Mesothelial cell of epicardium (in vitro differentiated cells): ENCODE results near the gene NCL. TPM values are rescaled to one million over a fixed set of nuclear protein-coding genes. Genes with fewer than 3 reads are reported as not detected.

Source experiments
- DNase-seq, 2 experiments: peaks; one replicate each; pipeline ENCODE4 v3.0.0; 2021; ENCODE audit warnings: low spot score in 2 of 2; ENCODE audit not compliant: unreplicated experiment in 2 of 2
- H3K27ac Mint-ChIP-seq: 2 replicates; pipeline ENCODE4 v1.8.0; 2021; ENCODE audit warnings: mixed read lengths
- H3K27me3 Mint-ChIP-seq: 2 replicates; pipeline ENCODE4 v1.8.0; 2021; ENCODE audit warnings: low read depth, mixed read lengths
- H3K36me3 Mint-ChIP-seq: 2 replicates; pipeline ENCODE4 v1.8.0; 2021; ENCODE audit warnings: mixed read lengths
- H3K4me1 Mint-ChIP-seq: 2 replicates; pipeline ENCODE4 v1.8.0; 2021; ENCODE audit warnings: mixed read lengths
- H3K4me3 Mint-ChIP-seq: 2 replicates; pipeline ENCODE4 v1.8.0; 2021; ENCODE audit warnings: mild to moderate bottlenecking, moderate library complexity, mixed read lengths
- H3K9me3 Mint-ChIP-seq: 2 replicates; pipeline ENCODE4 v1.8.0; 2021; ENCODE audit warnings: mixed read lengths
- CTCF ChIP-seq: fragments of 200-600 bp; sonication (generic); IDR thresholded peaks from one replicate; pipeline ENCODE4 v1.5.0; 2021; ENCODE audit warnings: antibody characterized with exemption; ENCODE audit not compliant: unreplicated experiment
- total RNA-seq: library from RNA; stranded (reverse); gene quantifications from 3 replicates; pipeline ENCODE4 v1.2.1, GENCODE V29; 2021

Gene NCL
- total RNA-seq, 1 donor from 2014 or later = 631 TPM

GRCh38 chr2:231421051-231421580 is 43.2 kb downstream of the NCL start:
- Mint-ChIP-seq H3K4me1 (peaks cover 4% of the 10 kb centered on the region), H3K27me3 (no peaks in the 10 kb centered on the region), H3K27ac (no peak overlapping the region), H3K9me3 (no peaks in the 10 kb centered on the region), H3K36me3 (no peaks in the 10 kb centered on the region), H3K4me3 (no peak overlapping the region)
- no peak for TF ChIP-seq CTCF
- DNase-seq = no peak

DNA sequence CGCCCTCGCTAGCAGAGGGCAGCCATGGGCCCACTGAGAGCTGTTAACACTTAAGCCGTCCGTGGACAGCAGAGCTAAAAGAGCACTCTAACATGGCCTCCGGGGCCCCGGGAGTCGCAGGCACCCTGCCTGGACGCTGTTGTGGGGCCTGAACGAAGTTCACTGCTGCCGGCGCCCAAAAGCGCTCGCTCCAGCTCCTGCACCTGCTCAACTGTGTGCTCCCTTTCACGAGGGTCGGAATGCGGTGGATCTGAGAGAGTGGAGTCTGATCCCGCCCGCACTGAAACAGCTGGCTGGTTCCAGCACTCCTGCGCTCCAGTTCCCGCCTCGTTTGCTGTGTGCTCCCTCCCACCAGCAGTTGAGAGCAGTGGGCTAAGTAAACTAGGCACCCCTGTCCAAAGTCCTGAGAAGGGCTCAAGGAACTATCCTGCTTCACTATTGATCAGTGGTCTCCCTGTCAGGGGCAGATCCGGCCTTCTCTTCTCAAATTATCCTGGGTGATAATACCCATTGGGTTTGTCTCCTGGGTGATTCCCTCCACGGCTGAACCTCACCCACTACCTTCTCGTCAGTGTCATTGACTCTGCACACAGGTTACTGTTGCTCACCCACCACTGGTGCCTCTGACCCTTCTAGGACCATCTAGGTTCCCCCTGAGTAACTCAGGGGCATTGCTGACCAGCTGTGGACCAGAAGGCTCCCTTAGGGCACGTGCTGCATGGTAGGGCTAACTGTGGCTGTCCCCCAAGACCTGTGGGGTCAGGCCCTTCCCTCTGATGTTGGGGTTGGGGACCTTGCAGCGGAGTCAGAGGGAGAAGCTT is 45.3 kb downstream of the NCL start:
- Mint-ChIP-seq H3K4me3 (no peak overlapping the region), H3K27ac (no peak overlapping the region)
- DNase-seq = no peak

GRCh38 chr2:231415029-231415428 is 49.3 kb downstream of the NCL start:
- peaks cover 30% of the 10 kb centered on the region for H3K4me1 Mint-ChIP-seq
- no peak overlapping the region for H3K27ac Mint-ChIP-seq
- peaks cover 5% of the 10 kb centered on the region for H3K9me3 Mint-ChIP-seq
- no peak overlapping the region for H3K4me3 Mint-ChIP-seq
- no peaks in the 10 kb centered on the region for H3K27me3 Mint-ChIP-seq
- DNase-seq = no peak
- no peaks in the 10 kb centered on the region for H3K36me3 Mint-ChIP-seq
- no peak for TF ChIP-seq CTCF

More for the DNA sequence above, 45.3 kb downstream of the NCL start:
- Mint-ChIP-seq H3K4me1 (peaks cover 12% of the 10 kb centered on the region), H3K36me3 (no peaks in the 10 kb centered on the region), H3K9me3 (no peaks in the 10 kb centered on the region), H3K27me3 (no peaks in the 10 kb centered on the region)
- TF ChIP-seq CTCF = no peak

GRCh38 chr2:231413921-231414476 is 50.3 kb downstream of the NCL start:
- H3K27me3 Mint-ChIP-seq = no peaks in the 10 kb centered on the region
- peaks cover 30% of the 10 kb centered on the region for H3K4me1 Mint-ChIP-seq
- H3K4me3 Mint-ChIP-seq = peak overlapping the region; percentile 52
- no peaks in the 10 kb centered on the region for H3K36me3 Mint-ChIP-seq
- H3K27ac Mint-ChIP-seq = peak overlapping the region; percentile 23
- H3K9me3 Mint-ChIP-seq = peaks cover 5% of the 10 kb centered on the region
- DNase-seq = no peak
- no peak for TF ChIP-seq CTCF

GRCh38 chr2:231413456-231413855 is 50.8 kb downstream of the NCL start:
- peaks cover 5% of the 10 kb centered on the region for H3K9me3 Mint-ChIP-seq
- H3K27me3 Mint-ChIP-seq = no peaks in the 10 kb centered on the region
- no peak for TF ChIP-seq CTCF
- peaks cover 30% of the 10 kb centered on the region for H3K4me1 Mint-ChIP-seq
- DNase-seq = no peak
- no peak overlapping the region for H3K27ac Mint-ChIP-seq
- H3K36me3 Mint-ChIP-seq = no peaks in the 10 kb centered on the region
- no peak overlapping the region for H3K4me3 Mint-ChIP-seq
